COLO668 (cell line): ENCODE results near the gene SIRPB2.

ENCODE experiments used
- DNase-seq: peaks from one replicate; lab custom pipeline; 2025; ENCODE audit not compliant: unreplicated experiment; lab: John Stamatoyannopoulos, UW

Gene SIRPB2

GRCh38 chr20:1491281-1491840, at the start of gene SIRPB2:
TSS of gene SIRPB2 (minus strand) at chr20:1491420. CDS start at chr20:1491359, 61 bp downstream.
- DNase-seq, result no peak

- no peak for DNase-seq
Measured at GRCh38 chr20:1539816-1540419, 48.7 kb upstream of the SIRPB2 start.

DNA sequence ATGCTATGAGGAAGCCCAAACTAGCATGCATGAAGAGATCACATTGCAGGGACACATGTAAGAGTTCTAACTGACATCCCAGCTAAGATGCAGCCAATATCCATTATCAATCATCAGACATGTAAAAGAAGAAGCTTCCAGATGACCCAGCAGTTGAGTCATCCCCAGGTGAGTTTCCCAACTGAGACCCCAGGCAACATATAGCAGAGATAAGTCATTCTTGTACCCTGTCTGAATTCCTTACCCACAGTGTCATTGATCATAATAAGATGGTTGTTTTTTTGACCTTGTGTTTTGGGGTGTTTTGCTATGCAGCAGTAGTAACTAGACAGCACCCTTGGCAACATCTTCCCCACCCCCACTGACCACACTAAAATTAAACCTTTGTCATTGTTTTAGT, 47.4 kb upstream of the SIRPB2 start:
- DNase-seq, result no peak

- no peak for DNase-seq
Measured at GRCh38 chr20:1537731-1538058, 46.5 kb upstream of the SIRPB2 start.

DNA sequence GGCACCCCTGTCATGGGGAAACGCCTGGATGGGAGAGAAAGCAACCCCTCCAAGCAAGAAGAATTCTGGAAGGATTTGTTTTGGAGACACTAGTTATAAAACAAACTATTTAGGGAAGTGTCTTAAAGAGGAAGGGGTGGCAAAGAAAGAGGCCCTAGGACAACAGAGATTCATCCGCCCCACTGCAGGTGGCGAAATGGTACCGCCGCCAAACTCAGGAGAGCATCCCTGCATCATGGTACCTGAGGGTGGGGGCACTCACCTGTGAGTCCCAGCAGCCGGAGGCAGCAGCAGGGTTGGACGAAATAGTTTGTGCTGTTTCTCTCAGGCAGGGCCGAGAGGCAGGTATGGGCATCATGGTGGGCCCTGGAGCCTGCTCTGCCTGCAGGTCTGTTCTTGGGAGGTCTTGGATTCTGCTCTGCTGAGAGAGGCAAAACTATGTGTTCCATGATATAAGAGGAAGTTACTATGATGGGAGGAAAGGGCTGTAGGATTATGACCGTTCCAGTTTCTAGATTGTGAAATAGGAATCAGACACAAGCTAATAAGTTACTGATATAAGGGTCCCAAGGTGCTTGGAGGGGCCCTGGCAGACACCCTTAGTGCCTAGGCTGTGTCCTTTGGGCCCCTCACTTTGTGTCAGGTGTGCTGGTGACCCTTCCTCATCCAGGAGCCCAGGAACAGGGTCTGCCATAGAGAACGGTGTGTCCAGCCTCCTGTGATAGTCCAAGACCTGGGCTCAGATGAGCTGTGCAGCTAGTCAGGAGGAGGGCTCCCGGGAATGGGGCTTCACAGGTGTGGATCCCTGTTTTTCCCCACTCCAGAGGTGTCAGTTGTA, 45.9 kb upstream of the SIRPB2 start:
- DNase-seq, result no peak

- no peak for DNase-seq
Measured at GRCh38 chr20:1535420-1536175, 44.4 kb upstream of the SIRPB2 start.

GRCh38 chr20:1534526-1534925, 43.3 kb upstream of the SIRPB2 start:
- DNase-seq, result no peak

DNA sequence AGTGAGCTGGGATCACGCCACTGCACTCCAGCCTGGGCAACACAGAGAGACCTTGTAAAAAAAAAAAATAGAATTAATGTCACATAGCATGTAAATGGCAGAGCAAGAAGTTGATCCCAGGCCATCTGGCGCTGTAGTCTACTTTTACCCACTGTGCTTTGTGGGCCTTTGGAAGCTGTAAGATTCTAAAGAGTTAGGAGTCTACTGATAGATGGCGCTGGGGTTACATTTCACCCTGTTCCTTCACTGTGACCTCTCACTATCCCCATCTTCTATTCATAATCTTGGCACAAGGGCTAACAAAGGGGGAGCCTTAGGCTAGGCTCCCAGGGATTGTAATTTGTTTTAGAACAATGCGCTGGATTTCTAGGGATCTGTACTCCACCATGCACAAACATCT, 41.8 kb upstream of the SIRPB2 start:
- DNase-seq, result no peak

GRCh38 chr20:1528811-1529210, 37.6 kb upstream of the SIRPB2 start:
- no peak for DNase-seq

- DNase-seq, result no peak
Measured at GRCh38 chr20:1527923-1528322, 36.7 kb upstream of the SIRPB2 start.

GRCh38 chr20:1526896-1527295, 35.7 kb upstream of the SIRPB2 start:
- no peak for DNase-seq

GRCh38 chr20:1526310-1526709, 35.1 kb upstream of the SIRPB2 start:
- no peak for DNase-seq

GRCh38 chr20:1524004-1524403, 32.8 kb upstream of the SIRPB2 start:
- no peak for DNase-seq

- DNase-seq, result no peak
Measured at GRCh38 chr20:1517010-1517409, 25.8 kb upstream of the SIRPB2 start.

GRCh38 chr20:1513801-1514200, 22.6 kb upstream of the SIRPB2 start:
- no peak for DNase-seq

- no peak for DNase-seq
Measured at GRCh38 chr20:1509237-1509636, 18.0 kb upstream of the SIRPB2 start.

GRCh38 chr20:1508574-1508973, 17.4 kb upstream of the SIRPB2 start:
- DNase-seq, result no peak

GRCh38 chr20:1507276-1507675, 16.1 kb upstream of the SIRPB2 start:
- DNase-seq, result no peak

DNA sequence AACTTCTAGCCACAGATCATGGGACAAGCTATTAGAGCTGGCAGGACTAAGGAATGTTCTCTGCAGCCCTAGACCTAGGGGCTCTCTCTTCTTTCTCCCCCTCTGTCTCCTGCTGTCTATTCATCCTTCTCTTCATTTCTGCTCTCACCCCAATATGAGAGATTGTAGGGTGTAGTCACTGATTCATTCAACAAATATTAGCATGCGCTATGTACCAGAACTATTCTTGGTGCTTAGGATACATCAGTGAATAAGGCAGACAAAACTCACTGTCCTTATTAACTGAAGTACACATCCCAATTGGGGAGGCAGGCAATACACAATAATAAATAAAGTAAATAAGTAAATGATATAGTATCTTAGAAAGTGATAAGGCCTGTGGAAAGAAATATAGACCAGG, 14.7 kb upstream of the SIRPB2 start:
- no peak for DNase-seq

DNA sequence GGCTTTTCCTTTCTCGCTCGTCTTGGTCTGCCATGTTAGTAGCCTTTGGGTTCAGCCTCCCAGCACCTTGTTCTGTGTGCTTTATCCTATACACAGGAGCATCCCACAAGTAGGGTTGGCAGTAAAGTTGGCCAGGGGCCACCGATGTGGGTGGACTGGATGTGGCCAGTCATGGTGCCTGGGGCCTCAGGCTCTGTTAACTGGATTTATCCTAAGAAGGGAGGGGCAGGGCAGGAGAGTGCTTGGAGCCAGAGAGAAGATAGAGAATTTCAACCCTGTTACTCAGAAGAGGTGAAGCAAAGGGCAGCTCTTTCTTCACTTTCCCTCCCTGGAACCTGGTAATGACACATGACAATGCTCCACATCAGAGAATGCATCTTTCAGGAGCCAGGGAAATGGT, 14.1 kb upstream of the SIRPB2 start:
- DNase-seq, result no peak

- peak; percentile 71 for DNase-seq
Measured at GRCh38 chr20:1503564-1504227, 12.5 kb upstream of the SIRPB2 start.
